Bronchial epithelial cell (primary cell): ENCODE results near the gene KCNS3. TPM values are rescaled to one million over a fixed set of nuclear protein-coding genes. Genes with fewer than 3 reads are reported as not detected.

Experiments used
- DNase-seq: peaks from one replicate; pipeline ENCODE4 v3.0.0-alpha.2; 2010; ENCODE audit warnings: low read depth
- FAIRE-seq: peaks from 2 replicates; lab custom pipeline; 2011; peaks lifted over from hg19 to GRCh38; lab: Jason Lieb, UNC
- H3K27me3 ChIP-seq: 2 replicates; pipeline ENCODE4 v1.5.1; 2011; ENCODE audit warnings: low read length; ENCODE audit not compliant: control insufficient read depth, insufficient read depth
- H3K36me3 ChIP-seq: 2 replicates; pipeline ENCODE4 v1.5.1; 2011; ENCODE audit warnings: low read length; ENCODE audit not compliant: control insufficient read depth, insufficient read depth
- H3K4me3 ChIP-seq: 2 replicates; pipeline ENCODE4 v1.5.1; 2011; ENCODE audit warnings: mild to moderate bottlenecking, low read depth, low read length, control low read depth
- CTCF ChIP-seq: IDR thresholded peaks from 2 replicates; pipeline ENCODE4 v1.5.1; 2011; ENCODE audit warnings: mild to moderate bottlenecking, moderate library complexity, low read length, control low read depth, inconsistent platforms; ENCODE audit not compliant: insufficient read depth, severe bottlenecking
- total RNA-seq: library from RNA; depleted of rRNA; stranded (reverse); fragments of >200 nt; gene quantifications from 2 replicates; pipeline ENCODE4 v1.2.1, GENCODE V29; 2014

KCNS3 gene
- total RNA-seq, 1 donor from 2014 or later, result 6.8 TPM

GRCh38 chr2:17851731-17852585 lies 26.5 kb upstream of the KCNS3 start:
- H3K27me3 ChIP-seq, result no peaks in the 10 kb centered on the region
- H3K36me3 ChIP-seq, result no peaks in the 10 kb centered on the region
- H3K4me3 ChIP-seq, result no peak overlapping the region
- DNase-seq (peak; percentile 66), FAIRE-seq (no peak)
- TF ChIP-seq CTCF, result peak; percentile 90

- FAIRE-seq, result no peak
- no peak for DNase-seq
These were observed 24.7 kb upstream of the KCNS3 start for GRCh38 chr2:17853799-17854198.

GRCh38 chr2:17857021-17857420 lies 21.4 kb upstream of the KCNS3 start:
- no peak for TF ChIP-seq CTCF
- no peak overlapping the region for H3K4me3 ChIP-seq
- H3K36me3 ChIP-seq, result no peaks in the 10 kb centered on the region
- DNase-seq, result peak; percentile 57
- FAIRE-seq, result peak; percentile 50
- H3K27me3 ChIP-seq, result peaks cover 3% of the 10 kb centered on the region

More at GRCh38 chr2:17853799-17854198, 24.7 kb upstream of the KCNS3 start:
- Histone ChIP-seq H3K27me3 (peaks cover 2% of the 10 kb centered on the region), H3K36me3 (no peaks in the 10 kb centered on the region), H3K4me3 (no peak overlapping the region)
- TF ChIP-seq CTCF, result no peak

GRCh38 chr2:17858064-17858463 lies 20.4 kb upstream of the KCNS3 start:
- TF ChIP-seq CTCF, result no peak
- DNase-seq (no peak), FAIRE-seq (no peak)
- Histone ChIP-seq H3K27me3 (peaks cover 3% of the 10 kb centered on the region), H3K36me3 (no peaks in the 10 kb centered on the region), H3K4me3 (no peak overlapping the region)

GRCh38 chr2:17863539-17863938 lies 14.9 kb upstream of the KCNS3 start:
- Histone ChIP-seq H3K4me3 (no peak overlapping the region), H3K36me3 (no peaks in the 10 kb centered on the region), H3K27me3 (peaks cover 2% of the 10 kb centered on the region)
- DNase-seq (no peak), FAIRE-seq (no peak)
- TF ChIP-seq CTCF, result no peak
